Stimulated activated CD8-positive, alpha-beta memory T cell treated with anti-CD3 and anti-CD28 coated beads, Interleukin-15, amount 100 ng/mL, for 1 hour (primary cell): Measurements from ENCODE around the gene DPY19L3.
"Not testable (repeated sequence)": the region's sequence is repeated elsewhere in the genome, so short reads cannot be mapped to it uniquely, and the experiment has no call there.

Experiments
- DNase-seq: peaks from one replicate; pipeline ENCODE4 v3.0.0-alpha.2; 2020; ENCODE audit warnings: low read depth

Gene DPY19L3

DNA sequence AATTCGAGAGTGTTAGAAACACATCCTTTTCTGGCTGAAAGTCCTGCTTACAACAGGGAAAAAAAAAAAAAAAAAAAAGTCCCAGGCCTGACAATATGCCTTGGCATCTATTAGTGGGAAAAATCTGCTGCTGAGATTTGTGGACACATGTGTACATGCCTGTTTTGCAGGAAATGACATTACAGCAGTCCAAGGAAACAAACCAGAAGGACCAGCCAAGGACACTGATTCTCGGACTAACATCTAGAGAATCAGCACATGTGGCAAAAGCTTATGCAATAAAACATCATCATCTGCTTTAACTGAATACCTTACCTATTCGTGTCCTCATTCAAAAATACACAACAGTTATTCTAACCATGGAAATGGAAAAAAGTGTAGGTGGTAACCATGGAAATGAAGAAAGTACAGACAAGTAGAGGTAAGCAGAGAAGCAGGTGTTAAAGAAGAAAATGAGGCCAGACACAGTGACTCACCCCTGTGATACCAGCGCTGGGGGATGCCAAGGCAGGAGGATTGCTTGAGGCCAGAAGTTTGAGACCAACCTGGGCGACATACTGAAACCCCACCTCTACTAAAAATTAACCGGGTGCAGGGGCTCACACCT is 9.4 kb upstream of the DPY19L3 start:
- DNase-seq: no peak

DNA sequence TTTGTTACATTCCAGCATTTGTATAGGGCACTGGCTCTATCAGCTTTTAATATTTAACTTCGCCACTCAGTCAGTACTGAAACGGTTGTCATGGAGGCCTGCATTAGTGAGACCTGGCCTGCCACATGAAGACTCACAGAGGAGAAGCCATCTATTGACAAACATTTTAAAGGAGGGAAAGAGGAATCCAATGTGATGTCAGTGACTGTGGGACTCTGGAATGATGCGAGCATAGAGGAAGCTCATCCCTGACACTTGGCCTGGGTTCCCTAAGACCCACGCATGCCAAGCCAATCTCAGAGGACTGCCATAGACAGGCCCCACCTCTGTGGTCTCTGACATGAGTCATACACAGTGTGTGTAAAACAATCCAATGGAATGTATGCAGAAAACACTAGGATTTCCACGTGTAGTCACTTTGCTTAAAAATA is 7.9 kb upstream of the DPY19L3 start:
- DNase-seq: no peak

DNA sequence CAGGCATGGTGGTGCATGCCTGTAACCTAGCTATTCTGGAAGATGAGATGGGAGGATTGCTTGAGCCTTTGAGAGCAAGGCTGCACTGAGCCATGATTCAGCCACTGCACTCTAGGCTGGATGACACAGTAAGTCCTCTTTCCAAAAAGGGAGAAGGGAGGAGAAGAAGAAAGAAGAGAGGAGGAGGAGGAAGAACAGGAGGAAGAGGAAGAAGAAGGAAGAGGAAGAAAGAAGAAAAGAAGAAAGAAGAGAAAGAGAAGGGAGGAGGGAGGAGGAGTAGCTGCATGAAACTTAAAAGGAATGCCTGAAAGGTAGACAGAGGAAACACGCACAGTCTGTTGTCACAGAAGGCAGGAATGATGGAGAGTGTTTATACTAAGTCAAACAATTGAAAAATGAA is 3.6 kb upstream of the DPY19L3 start:
- no peak for DNase-seq

DNA sequence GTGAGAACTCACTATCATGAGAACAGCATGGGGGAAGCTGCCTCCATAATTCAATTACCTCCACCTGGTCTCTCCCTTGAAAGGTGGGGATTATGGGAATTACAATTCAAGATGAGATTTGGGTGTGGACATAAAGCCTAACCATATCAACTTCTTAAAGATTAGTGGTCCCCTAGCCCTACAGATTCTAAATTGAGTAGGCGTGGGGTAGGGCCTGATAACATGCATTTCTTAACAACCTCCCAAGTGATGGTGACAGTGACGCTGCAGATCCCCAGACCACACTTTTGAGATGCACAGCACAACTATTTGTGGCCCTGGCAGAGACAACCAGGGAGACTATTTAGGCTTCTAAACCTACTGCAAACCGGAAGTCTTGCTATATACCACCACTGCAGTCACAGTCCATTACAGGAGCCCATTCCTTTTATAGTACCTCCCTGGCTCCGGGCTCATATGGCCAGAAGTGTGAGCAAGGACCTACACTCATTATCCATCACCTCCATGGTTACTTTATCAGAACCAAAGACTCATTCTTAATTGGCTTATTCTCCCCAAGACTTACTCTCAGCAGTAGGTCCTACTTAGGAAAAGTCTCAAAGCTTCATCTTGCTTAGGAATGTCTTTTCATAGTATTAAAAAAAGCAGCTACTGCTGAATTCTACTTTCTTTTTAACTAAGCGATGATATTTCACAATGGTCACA is 2.1 kb upstream of the DPY19L3 start:
- no peak for DNase-seq

DNA sequence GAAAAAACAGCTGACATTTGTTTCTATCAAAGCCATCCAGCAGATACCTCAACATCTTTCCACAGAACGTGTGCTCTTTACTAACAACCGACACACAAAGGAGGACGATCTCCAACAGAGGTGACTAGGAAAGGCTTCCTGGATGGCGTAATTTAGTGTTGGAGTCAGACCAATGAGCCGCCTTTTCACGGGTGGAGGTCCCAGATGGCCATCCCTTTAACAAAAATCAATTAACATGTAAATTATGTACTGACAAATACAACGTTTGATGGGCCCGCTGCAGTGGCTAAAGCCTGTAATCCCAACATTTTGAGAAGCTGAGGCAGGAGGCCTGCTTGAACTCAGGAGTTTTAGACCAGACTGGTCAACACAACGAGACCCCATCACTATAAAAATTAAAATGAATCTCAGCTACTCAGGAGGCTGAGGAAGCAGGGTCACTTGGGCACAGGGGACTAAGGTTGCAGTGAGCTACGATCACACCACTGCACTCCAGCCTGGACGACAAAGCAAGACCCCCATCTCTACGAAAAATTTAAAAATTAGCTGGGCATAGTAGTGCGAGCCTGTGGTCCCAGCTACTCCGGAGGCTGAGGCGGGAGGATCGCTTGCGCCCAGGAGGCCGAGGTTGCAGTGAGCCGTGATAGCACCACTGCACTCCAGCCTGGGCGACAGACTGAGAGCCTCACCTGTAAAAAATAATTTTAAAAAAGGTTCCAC is 1.2 kb upstream of the DPY19L3 start:
- no peak for DNase-seq

DNA sequence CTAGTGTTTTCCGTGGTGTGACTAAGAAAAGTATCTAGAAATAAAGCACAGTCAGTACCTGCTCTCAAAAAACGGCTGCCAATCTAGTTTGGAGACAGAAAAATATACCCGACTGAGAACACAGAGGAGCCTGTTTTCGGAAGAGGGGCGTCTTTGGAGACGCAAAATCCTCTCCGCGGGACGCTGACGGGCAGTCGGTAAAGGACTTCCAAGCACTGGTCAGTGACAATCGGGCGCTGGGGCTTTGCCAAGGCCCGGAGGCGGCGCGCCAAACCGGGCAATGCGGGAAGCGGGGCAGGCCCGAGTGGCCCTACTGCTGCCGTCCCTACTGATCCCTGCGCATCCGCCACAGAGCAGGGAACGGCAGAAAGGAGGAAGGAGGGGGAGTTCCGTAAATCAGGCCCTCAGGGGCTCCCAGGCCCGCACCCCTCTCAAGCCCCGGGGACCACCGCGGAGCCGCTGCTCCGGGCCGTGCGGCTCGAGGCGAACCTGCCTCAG is 588 bp upstream of the DPY19L3 start:
- no peak for DNase-seq

DNA sequence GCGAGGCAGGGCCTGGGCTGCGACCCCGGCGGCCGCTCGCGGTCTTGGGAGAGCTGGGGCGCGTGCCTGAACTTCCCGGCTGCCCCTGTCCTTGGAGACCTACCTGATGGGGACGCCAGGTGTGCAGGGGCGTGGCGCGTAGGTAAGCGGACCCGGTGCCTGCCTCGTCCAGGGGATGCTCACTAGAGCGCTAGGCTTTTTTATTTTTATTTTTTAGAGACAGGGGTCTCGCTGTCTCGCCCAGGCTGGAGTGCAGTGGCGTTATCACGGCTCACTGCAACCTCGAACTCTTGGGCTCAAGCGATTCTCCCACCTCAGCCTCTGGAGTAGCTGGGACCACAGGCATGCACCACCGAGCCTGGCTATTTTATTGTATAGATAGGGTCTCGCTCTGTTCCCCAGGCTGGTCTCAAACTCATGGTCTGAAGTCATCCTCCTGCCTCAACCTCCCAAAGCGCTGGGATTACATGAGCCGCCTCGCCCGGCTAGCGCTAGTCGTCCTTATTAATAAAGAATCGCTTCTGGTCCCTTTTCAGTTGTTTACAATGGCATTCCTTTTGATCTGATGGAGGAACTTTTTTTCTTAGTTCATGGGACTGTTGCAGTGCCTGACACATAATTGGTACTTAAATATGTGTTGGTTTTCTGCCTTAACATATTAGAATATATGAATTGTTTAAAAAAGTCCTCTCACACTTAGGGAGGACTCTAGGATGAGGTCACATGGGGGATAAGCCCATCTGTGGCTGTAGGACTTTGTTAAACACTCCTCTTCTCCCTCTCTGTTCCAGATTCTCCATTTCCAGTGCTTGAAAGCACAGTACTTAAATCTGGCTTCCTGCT is 812 bp downstream of the DPY19L3 start:
- DNase-seq: no peak

DNA sequence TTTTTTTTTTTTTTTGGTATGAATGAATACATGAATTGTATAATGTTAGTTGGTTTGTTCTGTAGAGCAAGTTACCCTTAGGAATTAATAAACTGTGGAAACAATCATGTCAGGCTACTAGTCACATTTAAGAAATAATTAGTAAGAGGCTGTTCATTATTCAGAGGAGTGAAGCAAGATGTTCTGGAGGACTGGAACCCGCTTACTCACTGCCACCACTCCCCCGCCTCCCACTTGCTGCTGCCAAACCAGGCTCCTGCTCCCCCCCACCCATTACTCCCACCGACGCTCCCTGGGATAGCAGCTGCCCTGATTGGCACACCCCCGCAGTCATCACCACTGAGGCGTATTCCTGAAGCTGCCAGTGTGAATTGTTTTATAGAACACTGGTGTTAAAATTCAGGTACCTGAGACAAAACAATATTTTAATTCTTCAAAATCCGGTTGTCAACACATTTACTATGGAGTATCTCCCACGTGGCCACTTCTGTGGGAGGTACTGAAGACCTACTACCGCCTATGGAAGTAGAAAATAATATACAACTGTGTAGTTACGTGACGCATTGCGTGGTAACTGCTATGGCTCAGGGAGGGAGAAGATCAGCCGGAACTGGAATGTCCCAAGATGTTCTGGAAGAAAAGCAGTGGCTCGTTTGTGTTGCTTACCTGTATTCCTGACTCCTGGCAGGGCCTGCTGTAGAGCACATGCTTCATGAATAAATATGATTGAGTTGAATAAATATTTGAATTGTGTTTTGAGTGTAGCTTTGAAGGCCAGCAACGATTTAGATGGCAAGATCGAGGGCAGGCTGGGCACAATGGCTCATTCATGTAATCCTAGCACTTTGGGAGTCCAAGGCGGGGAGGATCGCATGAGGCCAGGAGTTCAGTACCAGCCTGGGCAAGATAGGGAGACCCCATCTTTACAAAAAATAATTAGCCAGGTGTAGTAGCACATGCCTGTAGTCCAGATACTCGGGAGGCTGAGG is 1.7 kb downstream of the DPY19L3 start:
- DNase-seq: no peak

DNA sequence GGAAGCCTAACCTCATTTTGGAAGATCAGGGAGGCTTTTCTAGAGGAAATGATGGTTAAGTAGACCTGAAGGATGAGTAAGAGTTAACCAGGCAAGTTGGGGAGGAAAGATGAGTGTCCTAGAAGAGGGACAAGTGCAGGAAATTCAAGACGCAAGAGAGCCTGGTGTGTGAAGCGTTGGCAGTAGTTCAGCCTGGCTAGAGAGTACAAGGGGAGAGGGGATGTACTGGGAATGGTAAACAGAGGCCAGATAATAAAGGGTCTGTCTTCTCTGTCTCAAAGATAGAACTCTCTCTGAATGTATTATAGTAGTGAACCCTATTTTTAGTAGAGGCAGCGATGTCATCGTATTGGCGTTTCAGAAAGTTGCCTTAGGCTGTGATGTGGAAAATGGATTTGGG is 9.7 kb downstream of the DPY19L3 start:
- no peak for DNase-seq

DNA sequence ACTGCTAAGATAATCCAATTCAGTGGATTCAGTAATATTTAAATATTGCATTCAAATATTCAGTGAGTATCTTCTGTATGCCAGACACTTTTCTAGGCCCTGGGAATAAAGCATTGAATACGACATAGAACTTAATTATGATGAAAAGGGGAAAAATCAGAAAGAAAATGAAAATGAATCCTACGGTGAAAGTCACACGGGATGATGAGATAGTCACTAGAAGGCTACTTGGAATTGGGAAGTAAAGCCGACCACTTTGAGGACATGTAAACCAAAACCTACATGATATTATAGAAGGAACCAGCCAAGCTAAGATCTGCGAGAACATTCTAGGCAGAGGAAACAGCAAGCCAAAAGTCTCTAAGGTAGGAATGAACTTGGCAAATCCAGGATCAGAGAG is 10.1 kb downstream of the DPY19L3 start:
- DNase-seq: no peak

DNA sequence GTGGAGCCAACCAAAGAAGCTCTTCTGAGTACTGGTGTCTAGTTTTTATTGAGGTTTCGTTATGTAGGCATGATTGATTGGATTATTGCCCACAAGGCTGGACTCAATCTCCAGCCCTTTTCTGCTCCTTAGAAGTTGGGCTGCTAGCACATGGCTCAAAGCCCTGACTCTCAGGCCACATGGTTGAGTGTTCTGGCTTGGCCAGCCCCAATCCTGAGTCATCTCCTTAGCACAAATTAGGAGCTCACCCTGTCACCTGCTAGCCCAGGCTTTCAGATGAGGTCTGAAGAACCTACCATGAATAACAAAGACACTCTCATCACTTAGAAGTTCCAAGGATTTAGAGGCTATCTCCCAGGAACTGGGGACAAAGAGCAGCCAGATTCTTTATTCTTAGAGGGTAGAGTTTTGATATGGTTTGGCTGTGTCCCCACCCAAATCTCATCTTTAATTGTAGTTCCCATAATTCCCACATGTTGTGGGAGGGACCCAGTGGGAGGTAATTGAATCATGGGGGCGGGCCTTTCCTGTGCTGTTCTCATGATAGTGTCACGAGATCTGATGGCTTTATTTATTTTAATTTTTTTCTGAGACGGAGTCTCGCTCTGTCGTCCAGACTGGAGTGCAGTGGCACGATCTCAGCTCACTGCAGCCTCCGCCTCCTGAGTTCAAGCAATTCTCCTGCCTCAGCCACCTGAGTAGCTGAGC is 11.3 kb downstream of the DPY19L3 start:
- DNase-seq: no peak

DNA sequence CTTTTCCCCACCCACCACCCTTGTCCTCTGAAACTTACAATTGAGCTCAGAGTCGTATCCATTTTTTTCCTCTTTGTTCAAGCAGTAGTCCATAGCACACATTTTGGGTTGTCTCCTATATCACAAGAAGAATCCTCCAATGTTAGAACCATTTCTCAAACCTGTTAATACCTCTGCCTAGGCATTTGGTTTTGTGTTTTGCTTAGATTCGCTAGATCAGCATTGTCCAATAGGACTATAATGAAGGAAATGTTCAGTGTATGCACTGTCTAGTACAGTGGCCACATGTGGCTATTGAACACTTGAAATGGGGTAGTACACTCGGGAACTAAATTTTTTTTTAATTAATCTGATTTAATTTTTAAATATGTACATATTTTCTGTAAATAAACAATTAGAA is 12.6 kb downstream of the DPY19L3 start:
- DNase-seq: no peak

DNA sequence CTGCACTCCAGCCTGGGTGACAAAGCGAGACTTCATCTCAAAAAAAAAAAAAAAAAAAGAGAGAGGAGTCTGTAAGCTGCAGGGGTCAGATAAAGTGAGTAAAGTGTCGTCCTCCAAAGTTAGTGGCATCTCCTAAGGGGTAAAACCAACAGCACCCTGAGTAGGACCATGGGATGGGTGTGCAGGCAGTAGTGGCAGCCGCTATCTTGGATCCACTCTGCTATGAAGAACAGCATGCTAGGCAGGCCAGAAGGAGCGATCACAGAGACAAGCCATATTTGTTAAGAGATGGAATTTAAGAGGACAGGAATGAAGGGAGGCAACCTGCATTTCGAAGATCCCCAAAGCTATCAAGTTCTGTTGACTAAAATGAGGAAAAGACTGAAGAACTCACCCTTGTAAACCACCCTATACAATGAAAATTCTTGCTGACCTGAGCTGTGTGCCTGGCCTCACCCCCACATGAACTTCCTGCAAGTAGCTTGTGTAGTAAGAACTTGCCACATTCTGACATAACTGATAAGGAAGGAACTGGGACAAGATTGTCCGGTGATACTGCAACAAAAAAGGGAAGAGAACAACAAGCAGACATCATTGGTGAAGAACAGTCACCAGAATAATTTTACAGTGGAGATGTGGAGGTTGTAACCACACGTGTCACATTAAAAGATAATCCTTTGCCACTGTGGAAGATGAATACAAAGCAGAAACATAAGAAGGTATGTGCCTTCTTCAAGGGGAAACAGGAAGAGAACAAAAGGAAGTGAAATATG is 16.2 kb downstream of the DPY19L3 start:
- no peak for DNase-seq

DNA sequence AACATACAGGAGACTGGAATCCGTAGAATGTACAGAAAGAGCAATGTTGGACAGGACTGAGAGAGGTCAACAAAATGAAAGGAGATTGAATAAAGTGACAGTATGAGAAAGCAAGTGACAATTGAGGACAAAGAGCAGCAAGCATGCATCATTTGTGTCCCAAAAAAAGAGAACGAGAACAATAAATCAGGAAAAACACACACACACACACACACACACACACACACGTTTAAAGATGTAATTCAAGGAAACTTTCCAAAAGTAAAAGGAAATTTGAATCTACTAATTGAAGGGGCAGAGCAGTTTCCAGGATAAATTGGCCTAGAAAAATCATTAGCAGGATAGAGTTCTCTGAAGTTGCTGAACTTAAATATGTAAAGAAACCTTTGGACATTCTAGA is 16.9 kb downstream of the DPY19L3 start:
- no peak for DNase-seq

DNA sequence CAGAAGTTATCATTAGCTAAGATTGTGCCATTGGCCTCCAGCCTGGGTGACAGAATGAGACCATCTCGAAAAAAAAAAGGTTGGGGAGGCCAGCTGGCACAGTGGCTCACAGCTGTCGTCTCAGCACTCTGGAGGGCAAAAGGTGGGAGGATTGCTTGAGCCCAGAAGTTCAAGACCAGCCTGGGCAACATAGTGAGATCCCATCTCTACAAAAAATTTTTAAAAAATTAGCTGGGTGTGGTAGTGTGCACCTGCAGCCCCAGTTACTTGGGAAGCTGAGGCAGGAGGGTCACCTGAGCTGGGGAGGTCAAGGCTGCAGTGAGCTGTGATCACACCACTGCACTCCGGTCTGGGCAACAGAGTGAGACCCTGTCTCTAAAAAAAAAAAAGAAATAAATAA is 18.4 kb downstream of the DPY19L3 start:
- not testable (repeated sequence) for DNase-seq

DNA sequence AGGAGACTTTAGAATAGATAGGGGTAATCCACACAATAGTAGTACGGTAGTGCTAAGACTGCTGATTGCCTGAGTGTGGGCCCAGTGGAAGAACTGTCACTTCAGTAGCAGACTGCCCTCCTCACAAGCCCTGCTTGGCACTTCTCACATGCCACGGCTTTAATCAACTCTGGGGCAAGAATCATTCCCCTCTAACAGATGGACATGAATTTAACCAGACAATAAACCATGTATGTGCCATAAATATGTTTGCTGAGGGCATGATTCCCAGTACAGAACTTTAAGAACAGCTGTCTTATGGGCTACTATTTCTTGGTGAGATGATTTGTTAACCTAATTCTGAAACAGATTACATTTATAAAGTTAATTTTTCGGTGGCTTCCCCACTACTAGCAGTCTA is 22.0 kb downstream of the DPY19L3 start:
- DNase-seq: no peak

DNA sequence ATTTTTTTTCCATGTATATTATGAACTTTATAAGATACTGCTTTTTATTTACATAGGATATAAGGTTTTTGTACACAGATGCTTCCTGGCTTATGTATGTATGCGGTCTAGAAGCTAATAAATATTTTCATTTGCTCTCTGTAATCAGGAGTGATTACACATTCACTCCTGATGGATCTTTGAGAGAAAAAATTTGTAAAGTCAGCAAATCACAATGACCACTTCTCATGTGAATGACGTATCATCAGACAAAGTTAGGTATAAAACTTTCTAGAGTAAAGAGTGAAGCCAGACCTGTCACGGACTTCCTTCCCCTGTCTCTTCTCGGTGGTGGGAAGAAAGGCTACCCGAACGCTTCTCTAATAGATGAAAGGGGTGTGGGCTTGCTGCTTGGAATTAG is 31.1 kb downstream of the DPY19L3 start:
- no peak for DNase-seq

DNA sequence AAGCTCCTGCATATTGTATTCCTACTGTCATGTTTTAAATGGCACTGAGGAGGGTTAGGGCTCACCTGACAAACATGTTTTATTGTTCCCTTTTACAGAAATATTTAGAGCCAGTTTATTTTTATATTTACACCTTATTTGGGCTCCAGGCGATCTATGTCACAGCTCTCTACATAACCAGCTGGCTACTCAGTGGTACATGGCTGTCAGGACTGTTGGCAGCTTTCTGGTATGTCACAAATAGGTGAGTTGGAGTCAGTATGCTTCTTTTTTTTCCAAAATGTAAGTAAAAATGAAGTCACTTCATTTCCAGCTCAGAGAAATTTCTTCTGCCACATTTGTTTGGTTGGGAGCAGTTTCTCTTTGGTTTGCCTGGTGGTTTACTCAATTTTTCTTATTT is 31.5 kb downstream of the DPY19L3 start:
- DNase-seq: no peak

DNA sequence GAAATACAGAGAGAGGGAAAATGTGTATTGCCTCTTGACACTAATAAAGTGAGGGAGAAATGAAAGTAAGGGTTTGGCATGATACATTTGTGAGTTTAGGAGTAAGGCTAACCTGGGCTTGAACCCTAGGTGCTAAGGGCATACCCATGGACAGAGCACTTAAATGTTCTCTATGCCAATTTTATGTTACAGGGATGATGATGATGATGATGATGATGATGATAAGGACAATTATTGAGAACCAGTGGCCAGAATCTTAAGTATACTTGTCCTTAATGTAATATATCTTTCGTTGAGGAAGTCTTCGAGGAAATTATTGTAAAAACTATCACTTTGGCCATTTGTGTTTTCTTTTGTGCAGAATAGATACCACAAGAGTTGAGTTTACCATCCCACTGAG is 33.2 kb downstream of the DPY19L3 start:
- DNase-seq: no peak

DNA sequence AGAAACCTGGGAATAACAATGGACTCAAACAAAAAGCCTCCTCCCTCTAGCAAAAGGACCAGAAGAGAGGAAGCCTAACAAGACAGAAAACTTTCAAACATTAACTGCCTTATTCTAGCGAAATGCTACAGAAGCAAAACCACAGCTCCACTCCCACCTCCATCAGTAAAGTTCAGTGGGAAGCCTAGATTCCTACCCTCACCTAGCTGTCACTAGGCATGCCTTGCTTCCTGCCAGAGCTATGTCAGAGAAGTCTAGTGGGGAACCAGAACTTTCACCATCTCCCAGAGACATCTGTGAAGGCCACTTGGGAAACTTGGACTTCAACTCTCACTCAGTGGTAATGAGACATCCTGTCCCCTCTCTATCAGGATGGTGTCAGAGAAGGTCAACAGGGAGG is 37.1 kb downstream of the DPY19L3 start:
- DNase-seq: no peak
